HepG2 (cell line): ENCODE measurements around the gene TH. TPM values are rescaled to one million over a fixed set of nuclear protein-coding genes. Genes with fewer than 3 reads are reported as not detected.

Source experiments
- ADNP ChIP-seq: sonication (generic); formaldehyde crosslinking; IDR thresholded peaks from 2 replicates; pipeline ENCODE4 v1.4.0; 2020; ENCODE audit warnings: missing genetic modification reagents
- ATF1 ChIP-seq: IDR thresholded peaks from 2 replicates; pipeline ENCODE4 v1.6.1; 2016; ENCODE audit warnings: mild to moderate bottlenecking, control low read depth
- ESRRA ChIP-seq: sonication (generic); formaldehyde crosslinking; IDR thresholded peaks from 2 replicates; pipeline ENCODE4 v1.5.1; 2020; ENCODE audit warnings: mild to moderate bottlenecking, low read depth, missing genetic modification reagents
- FOXP1 ChIP-seq, 2 experiments: fragments of 450-650 bp in 1 of 2; IDR thresholded peaks; 2 replicates each; pipeline ENCODE4 v1.6.1; 2017 to 2018; ENCODE audit warnings: antibody characterized with exemption in 1 of 2
- HMGA1 ChIP-seq: sonication (generic); formaldehyde crosslinking; conservative IDR thresholded peaks from 2 replicates; pipeline ENCODE4 v1.4.0; 2020; ENCODE audit warnings: missing genetic modification reagents
- MBNL3 ChIP-seq: fragments of 250-450 bp; sonication (Bioruptor Pico); conservative IDR thresholded peaks from 2 replicates; pipeline ENCODE4 v1.8.0; 2022; ENCODE audit warnings: mild to moderate bottlenecking, inconsistent platforms
- NRL ChIP-seq: sonication (generic); formaldehyde crosslinking; IDR thresholded peaks from 2 replicates; pipeline ENCODE4 v1.5.0; 2020; ENCODE audit warnings: missing genetic modification reagents, mild to moderate bottlenecking, moderate library complexity, borderline replicate concordance
- SNAPC2 ChIP-seq: sonication (generic); formaldehyde crosslinking; IDR thresholded peaks from 2 replicates; pipeline ENCODE4 v1.8.1; 2022; ENCODE audit warnings: mild to moderate bottlenecking, missing genetic modification reagents
- STAG1 ChIP-seq: sonication (generic); formaldehyde crosslinking; IDR thresholded peaks from 2 replicates; pipeline ENCODE4 v1.4.0; 2020; ENCODE audit warnings: missing genetic modification reagents
- THYN1 ChIP-seq: sonication (generic); formaldehyde crosslinking; IDR thresholded peaks from 2 replicates; pipeline ENCODE4 v1.8.1; 2023; ENCODE audit warnings: low read depth, mild to moderate bottlenecking, moderate library complexity, missing genetic modification reagents, borderline replicate concordance
- ZNF768 ChIP-seq: sonication (generic); formaldehyde crosslinking; IDR thresholded peaks from 2 replicates; pipeline ENCODE4 v1.4.0; 2020; ENCODE audit warnings: missing genetic modification reagents
- ZNF775 ChIP-seq: sonication (generic); formaldehyde crosslinking; IDR thresholded peaks from 2 replicates; pipeline ENCODE4 v1.4.0; 2020; ENCODE audit warnings: missing genetic modification reagents, mild to moderate bottlenecking, moderate library complexity, borderline replicate concordance
- polyA plus RNA-seq, 8 experiments: library from polyadenylated mRNA; depleted of rRNA in 3 of 8; stranded (reverse) in 7 of 8; unstranded in 1 of 8; fragments of >200 nt; fragmentation: Illumina TruSeq in 4 of 8; extraction: Trizol in 4 of 8; gene quantifications; 2 replicates each; pipeline versions ENCODE4 v1.2.1 to v1.2.3, GENCODE V29; 2011 to 2016; ENCODE audit warnings: low read depth in 4 of 8, missing spikeins in 1 of 8, mixed read lengths in 1 of 8; ENCODE audit not compliant: insufficient read depth in 1 of 8
- total RNA-seq, 5 experiments: library from RNA; depleted of rRNA; stranded (reverse); fragments of >200 nt; fragmentation: Illumina TruSeq; extraction: Trizol; gene quantifications; 2 replicates each; pipeline ENCODE4 v1.2.3, GENCODE V29; 2016; ENCODE audit warnings: low read depth in 1 of 5
- TF ChIP-seq, protein P1 (sequence below): sonication (generic); formaldehyde crosslinking; IDR thresholded peaks from 2 replicates; pipeline ENCODE4 v1.5.0; 2020; ENCODE audit warnings: mild to moderate bottlenecking, missing genetic modification reagents
- TF ChIP-seq, protein P2 (sequence below): sonication (generic); formaldehyde crosslinking; IDR thresholded peaks from 2 replicates; pipeline ENCODE4 v1.4.0; 2020; ENCODE audit warnings: mild to moderate bottlenecking, missing genetic modification reagents
- TF ChIP-seq, protein P3 (sequence below), 2 experiments: sonication (generic) in 1 of 2; formaldehyde crosslinking in 1 of 2; IDR thresholded peaks; 2 replicates each; pipeline versions ENCODE4 v1.4.0 to v1.6.1; 2018 to 2020; ENCODE audit warnings: missing genetic modification reagents in 2 of 2, borderline replicate concordance in 1 of 2, low read depth in 1 of 2, mild to moderate bottlenecking in 1 of 2, missing biosample characterization in 1 of 2
- TF ChIP-seq, protein P4 (sequence below), 2 experiments: sonication (generic) in 1 of 2; formaldehyde crosslinking in 1 of 2; IDR thresholded peaks; 2 replicates each; pipeline versions ENCODE4 v1.6.1 to v1.9.0; 2014 to 2022; ENCODE audit warnings: antibody characterized with exemption in 1 of 2, borderline replicate concordance in 1 of 2, inconsistent platforms in 1 of 2, low read depth in 1 of 2, missing genetic modification reagents in 1 of 2

TH gene
- total and polyA plus RNA-seq, 2 of the 13 experiments (the other 11 are each of a cell fraction or from before 2014, with no cell fraction given) = 0.36 TPM; not detected in 1

DNA sequence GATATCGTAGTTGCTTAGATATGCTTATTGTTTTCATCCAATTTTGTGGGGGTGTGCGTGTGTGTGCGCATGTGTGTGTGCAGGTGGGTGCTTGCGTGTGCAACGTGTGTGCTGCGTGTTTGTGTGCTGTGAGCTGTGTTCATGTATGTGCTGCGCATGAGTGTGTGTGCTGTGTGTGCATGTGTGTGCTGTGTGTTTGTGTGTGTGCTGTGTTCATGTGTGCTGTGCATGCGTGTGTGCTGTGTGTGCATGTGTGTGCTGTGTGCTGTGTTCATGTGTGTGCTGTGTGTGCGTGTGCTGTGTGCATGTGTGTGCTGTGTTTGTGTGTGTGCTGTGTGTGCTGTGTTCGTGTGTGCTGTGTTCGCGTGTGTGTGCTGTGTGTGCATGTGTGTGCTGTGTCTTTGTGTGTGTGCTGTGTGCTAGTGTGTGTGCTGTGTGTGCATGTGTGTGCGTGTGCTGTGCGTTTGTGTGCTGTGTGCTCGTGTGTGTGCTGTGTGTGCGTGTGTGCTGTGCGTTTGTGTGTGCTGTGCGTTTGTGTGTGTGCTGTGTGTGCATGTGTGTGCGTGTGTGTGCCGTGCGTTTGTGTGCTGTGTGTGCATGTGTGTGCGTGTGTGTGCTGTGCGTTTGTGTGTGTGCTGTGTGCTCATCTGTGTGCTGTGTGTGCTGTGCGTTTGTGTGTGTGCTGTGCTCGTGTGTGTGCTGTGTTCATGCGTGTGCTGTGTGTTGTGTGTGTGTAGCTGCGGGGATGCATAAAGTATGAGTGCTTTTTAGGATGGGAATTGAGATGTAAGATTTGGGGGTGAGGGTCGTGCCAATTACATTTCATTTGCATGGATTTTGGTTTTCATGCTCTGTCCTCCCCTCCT, 40.0 kb downstream of the TH start (continued):
- TF ChIP-seq, protein P1, sequence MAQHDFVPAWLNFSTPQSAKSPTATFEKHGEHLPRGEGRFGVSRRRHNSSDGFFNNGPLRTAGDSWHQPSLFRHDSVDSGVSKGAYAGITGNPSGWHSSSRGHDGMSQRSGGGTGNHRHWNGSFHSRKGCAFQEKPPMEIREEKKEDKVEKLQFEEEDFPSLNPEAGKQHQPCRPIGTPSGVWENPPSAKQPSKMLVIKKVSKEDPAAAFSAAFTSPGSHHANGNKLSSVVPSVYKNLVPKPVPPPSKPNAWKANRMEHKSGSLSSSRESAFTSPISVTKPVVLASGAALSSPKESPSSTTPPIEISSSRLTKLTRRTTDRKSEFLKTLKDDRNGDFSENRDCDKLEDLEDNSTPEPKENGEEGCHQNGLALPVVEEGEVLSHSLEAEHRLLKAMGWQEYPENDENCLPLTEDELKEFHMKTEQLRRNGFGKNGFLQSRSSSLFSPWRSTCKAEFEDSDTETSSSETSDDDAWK = no peak
- TF ChIP-seq, protein P2, sequence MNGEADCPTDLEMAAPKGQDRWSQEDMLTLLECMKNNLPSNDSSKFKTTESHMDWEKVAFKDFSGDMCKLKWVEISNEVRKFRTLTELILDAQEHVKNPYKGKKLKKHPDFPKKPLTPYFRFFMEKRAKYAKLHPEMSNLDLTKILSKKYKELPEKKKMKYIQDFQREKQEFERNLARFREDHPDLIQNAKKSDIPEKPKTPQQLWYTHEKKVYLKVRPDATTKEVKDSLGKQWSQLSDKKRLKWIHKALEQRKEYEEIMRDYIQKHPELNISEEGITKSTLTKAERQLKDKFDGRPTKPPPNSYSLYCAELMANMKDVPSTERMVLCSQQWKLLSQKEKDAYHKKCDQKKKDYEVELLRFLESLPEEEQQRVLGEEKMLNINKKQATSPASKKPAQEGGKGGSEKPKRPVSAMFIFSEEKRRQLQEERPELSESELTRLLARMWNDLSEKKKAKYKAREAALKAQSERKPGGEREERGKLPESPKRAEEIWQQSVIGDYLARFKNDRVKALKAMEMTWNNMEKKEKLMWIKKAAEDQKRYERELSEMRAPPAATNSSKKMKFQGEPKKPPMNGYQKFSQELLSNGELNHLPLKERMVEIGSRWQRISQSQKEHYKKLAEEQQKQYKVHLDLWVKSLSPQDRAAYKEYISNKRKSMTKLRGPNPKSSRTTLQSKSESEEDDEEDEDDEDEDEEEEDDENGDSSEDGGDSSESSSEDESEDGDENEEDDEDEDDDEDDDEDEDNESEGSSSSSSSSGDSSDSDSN (CRISPR knock-in tag) = peak; percentile 51; the same call in 1 of the 2 replicates
- no peak for TF ChIP-seq STAG1
- TF ChIP-seq NRL (CRISPR knock-in tag) = no peak; the same call in 1 of the 2 replicates
- TF ChIP-seq, protein P3, sequence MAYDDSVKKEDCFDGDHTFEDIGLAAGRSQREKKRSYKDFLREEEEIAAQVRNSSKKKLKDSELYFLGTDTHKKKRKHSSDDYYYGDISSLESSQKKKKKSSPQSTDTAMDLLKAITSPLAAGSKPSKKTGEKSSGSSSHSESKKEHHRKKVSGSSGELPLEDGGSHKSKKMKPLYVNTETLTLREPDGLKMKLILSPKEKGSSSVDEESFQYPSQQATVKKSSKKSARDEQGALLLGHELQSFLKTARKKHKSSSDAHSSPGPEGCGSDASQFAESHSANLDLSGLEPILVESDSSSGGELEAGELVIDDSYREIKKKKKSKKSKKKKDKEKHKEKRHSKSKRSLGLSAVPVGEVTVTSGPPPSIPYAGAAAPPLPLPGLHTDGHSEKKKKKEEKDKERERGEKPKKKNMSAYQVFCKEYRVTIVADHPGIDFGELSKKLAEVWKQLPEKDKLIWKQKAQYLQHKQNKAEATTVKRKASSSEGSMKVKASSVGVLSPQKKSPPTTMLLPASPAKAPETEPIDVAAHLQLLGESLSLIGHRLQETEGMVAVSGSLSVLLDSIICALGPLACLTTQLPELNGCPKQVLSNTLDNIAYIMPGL (CRISPR knock-in tag; IDR thresholded peaks at IDR 0.05; ENCODE audit: borderline replicate concordance in 1 of 2, low read depth in 1 of 2) = no peak
- TF ChIP-seq ATF1 = no peak
- no peak for TF ChIP-seq HMGA1
- TF ChIP-seq ESRRA (CRISPR knock-in tag) = no peak
- TF ChIP-seq FOXP1 (IDR thresholded peaks at IDR 0.05) = peak; percentile 36; the same call in 1 of the 2 replicates
- no peak for TF ChIP-seq FOXP1 (CRISPR knock-in tag; IDR thresholded peaks at IDR 0.05)
- no peak for TF ChIP-seq SNAPC2 (CRISPR knock-in tag)
- TF ChIP-seq MBNL3 = no peak
- TF ChIP-seq, protein P4, sequence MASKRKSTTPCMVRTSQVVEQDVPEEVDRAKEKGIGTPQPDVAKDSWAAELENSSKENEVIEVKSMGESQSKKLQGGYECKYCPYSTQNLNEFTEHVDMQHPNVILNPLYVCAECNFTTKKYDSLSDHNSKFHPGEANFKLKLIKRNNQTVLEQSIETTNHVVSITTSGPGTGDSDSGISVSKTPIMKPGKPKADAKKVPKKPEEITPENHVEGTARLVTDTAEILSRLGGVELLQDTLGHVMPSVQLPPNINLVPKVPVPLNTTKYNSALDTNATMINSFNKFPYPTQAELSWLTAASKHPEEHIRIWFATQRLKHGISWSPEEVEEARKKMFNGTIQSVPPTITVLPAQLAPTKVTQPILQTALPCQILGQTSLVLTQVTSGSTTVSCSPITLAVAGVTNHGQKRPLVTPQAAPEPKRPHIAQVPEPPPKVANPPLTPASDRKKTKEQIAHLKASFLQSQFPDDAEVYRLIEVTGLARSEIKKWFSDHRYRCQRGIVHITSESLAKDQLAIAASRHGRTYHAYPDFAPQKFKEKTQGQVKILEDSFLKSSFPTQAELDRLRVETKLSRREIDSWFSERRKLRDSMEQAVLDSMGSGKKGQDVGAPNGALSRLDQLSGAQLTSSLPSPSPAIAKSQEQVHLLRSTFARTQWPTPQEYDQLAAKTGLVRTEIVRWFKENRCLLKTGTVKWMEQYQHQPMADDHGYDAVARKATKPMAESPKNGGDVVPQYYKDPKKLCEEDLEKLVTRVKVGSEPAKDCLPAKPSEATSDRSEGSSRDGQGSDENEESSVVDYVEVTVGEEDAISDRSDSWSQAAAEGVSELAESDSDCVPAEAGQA (IDR thresholded peaks at IDR 0.05; ENCODE audit: low read depth) = no peak
- TF ChIP-seq, protein P4 (CRISPR knock-in tag; IDR thresholded peaks at IDR 0.05; ENCODE audit: borderline replicate concordance) = no peak
- no peak for TF ChIP-seq ZNF768 (CRISPR knock-in tag)
- TF ChIP-seq ADNP (CRISPR knock-in tag) = no peak
- TF ChIP-seq ZNF775 = no peak
- no peak for TF ChIP-seq THYN1 (CRISPR knock-in tag)
